ENCODE results near the gene AGBL5. TPM values are rescaled to one million over a fixed set of nuclear protein-coding genes. Genes with fewer than 3 reads are reported as not detected.

AGBL5 gene
- total and polyA plus RNA-seq, 12 donors = 4.2 to 16.8 (median 10.4) TPM

DNA sequence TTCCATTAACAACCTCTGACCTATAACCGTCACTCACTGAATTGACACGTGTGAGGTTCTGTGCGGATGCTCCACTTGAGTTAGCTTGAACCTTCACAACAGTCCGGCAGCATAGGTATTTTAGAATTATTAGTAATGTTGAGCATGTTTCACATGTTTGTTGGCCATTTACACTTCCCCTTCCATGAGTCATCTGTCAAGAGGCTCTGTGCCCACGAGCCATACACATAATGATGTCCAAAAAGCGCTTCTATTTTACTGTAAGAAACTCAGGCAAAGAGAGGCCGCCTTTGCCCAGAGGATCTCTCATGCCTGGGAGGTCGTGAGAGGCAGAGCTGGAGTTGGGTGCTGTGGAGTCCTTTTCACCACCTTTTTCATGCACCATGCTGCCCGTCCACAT, 47.6 kb upstream of the AGBL5 start:
- no peaks in the 10 kb centered on the region for H3K27me3 ChIP-seq
- H3K9me3 ChIP-seq = no peaks in the 10 kb centered on the region
- ATAC-seq = peak in 1 of 8 donors; percentile 39
- peaks cover 0 to 18% (median 8%) of the 10 kb centered on the region in 9 donors for H3K4me1 ChIP-seq
- H3K27ac ChIP-seq = no peak overlapping the region
- WGBS, 2 donors = 82 to 83% methylated on average over 9 of the region's 9 CpGs
- intact Hi-C loops (cut with DNase I) = no loop called here
- no peak for DNase-seq
- H3K36me3 ChIP-seq = no peaks in the 10 kb centered on the region
- no peak overlapping the region for H3K4me3 ChIP-seq
- TF ChIP-seq, protein P1, sequence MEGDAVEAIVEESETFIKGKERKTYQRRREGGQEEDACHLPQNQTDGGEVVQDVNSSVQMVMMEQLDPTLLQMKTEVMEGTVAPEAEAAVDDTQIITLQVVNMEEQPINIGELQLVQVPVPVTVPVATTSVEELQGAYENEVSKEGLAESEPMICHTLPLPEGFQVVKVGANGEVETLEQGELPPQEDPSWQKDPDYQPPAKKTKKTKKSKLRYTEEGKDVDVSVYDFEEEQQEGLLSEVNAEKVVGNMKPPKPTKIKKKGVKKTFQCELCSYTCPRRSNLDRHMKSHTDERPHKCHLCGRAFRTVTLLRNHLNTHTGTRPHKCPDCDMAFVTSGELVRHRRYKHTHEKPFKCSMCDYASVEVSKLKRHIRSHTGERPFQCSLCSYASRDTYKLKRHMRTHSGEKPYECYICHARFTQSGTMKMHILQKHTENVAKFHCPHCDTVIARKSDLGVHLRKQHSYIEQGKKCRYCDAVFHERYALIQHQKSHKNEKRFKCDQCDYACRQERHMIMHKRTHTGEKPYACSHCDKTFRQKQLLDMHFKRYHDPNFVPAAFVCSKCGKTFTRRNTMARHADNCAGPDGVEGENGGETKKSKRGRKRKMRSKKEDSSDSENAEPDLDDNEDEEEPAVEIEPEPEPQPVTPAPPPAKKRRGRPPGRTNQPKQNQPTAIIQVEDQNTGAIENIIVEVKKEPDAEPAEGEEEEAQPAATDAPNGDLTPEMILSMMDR (IDR thresholded peaks at IDR 0.05) = no peak

GRCh38 chr2:27006602-27007415, 44.7 kb upstream of the AGBL5 start:
- DNase-seq (no peak), ATAC-seq (no peak)
- Histone ChIP-seq H3K36me3 (no peaks in the 10 kb centered on the region), H3K4me1 (peaks cover 0 to 29% (median 8%) of the 10 kb centered on the region in 9 donors), H3K9me3 (no peaks in the 10 kb centered on the region), H3K27ac (peak overlapping the region in 1 of 10 donors; percentile 12), H3K27me3 (no peaks in the 10 kb centered on the region), H3K4me3 (no peak overlapping the region)
- 64 to 66% methylated on average over 6 of the region's 6 CpGs for WGBS, 2 donors
- intact Hi-C loops (cut with DNase I) = no loop called here
- TF ChIP-seq, protein P1 (IDR thresholded peaks at IDR 0.05) = no peak

- no peak overlapping the region for H3K4me3 ChIP-seq
- DNase-seq (no peak), ATAC-seq (no peak)
- H3K27ac ChIP-seq = peak overlapping the region in 1 of 10 donors; percentile 12
- intact Hi-C loops (cut with DNase I) = no loop called here
- no peaks in the 10 kb centered on the region for H3K27me3 ChIP-seq
- H3K9me3 ChIP-seq = no peaks in the 10 kb centered on the region
- H3K36me3 ChIP-seq = no peaks in the 10 kb centered on the region
- peaks cover 0 to 29% (median 8%) of the 10 kb centered on the region in 9 donors for H3K4me1 ChIP-seq
- WGBS, 2 donors = 75 to 78% methylated on average over 8 of the region's 8 CpGs
- TF ChIP-seq, protein P1 (IDR thresholded peaks at IDR 0.05) = no peak
These were observed 43.8 kb upstream of the AGBL5 start for GRCh38 chr2:27007416-27008374.

DNA sequence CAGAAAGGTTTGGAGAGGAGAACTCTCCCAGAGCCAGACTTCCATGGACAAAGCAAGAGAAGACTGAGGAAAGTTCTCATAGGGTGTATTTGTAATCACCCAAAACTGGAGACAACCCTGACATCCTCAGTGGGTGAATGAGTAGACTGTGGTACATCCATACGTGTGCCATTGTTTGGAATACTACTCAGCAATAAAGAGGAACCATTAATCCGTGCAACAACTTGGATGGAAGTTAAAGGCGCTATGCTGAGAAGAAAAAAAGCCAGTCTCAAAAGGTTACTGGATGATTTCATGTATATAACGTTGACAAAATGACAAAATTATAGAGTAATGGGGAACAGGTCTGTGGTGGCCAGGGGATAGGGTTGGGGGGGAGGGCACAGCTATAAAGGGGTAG, 42.8 kb upstream of the AGBL5 start:
- H3K27ac ChIP-seq = no peak overlapping the region
- H3K36me3 ChIP-seq = no peaks in the 10 kb centered on the region
- DNase-seq (no peak), ATAC-seq (no peak)
- H3K4me1 ChIP-seq = peaks cover 0 to 27% (median 8%) of the 10 kb centered on the region in 9 donors
- no peak overlapping the region for H3K4me3 ChIP-seq
- intact Hi-C loops (cut with DNase I) = no loop called here
- H3K9me3 ChIP-seq = no peaks in the 10 kb centered on the region
- TF ChIP-seq, protein P1 (IDR thresholded peaks at IDR 0.05) = no peak
- WGBS, 2 donors = 94% methylated on average over 4 of the region's 4 CpGs
- H3K27me3 ChIP-seq = no peaks in the 10 kb centered on the region

All from heart right ventricle (tissue), 16 donors.